ENCODE data around the gene LIMS2.

LIMS2 gene

DNA sequence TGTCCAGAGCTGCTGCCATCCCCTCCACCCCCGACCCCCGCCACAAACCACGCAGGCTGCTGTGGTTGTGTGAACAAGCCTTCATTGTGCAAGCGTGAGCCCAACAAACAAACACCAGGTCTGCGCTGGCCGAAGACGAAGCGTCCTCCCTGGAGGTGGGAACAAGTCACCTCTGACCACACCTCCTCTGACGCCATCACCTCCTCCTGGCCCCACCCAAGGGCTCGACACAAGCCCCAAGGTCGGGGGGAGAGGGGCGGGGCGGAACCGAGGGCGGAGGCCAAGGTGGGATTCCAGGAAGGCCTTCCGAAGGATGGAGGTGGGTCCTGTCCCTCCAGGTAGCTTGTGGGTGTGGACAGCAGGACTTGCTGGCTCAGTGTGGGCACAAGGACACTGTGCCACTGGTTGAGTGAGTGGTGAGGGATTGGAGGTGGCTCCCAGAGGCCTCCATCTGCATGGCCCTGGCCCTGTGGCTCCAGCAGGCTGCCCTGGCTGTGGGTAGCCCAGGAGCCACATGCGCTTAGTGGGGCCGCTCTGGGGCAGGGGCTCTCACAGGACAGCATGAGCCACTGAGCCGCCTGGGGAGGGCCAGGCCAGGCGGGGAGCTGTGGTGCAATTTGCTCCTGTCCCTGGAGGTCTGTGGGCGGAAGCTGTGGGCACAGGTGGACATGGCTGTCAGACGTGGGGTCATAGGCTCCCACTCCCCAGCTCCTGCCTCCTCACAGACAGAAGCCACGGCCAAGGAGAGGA lies 36.8 kb downstream of the LIMS2 start:
- H3K27ac ChIP-seq = no peak overlapping the region
- TF ChIP-seq, protein P1, sequence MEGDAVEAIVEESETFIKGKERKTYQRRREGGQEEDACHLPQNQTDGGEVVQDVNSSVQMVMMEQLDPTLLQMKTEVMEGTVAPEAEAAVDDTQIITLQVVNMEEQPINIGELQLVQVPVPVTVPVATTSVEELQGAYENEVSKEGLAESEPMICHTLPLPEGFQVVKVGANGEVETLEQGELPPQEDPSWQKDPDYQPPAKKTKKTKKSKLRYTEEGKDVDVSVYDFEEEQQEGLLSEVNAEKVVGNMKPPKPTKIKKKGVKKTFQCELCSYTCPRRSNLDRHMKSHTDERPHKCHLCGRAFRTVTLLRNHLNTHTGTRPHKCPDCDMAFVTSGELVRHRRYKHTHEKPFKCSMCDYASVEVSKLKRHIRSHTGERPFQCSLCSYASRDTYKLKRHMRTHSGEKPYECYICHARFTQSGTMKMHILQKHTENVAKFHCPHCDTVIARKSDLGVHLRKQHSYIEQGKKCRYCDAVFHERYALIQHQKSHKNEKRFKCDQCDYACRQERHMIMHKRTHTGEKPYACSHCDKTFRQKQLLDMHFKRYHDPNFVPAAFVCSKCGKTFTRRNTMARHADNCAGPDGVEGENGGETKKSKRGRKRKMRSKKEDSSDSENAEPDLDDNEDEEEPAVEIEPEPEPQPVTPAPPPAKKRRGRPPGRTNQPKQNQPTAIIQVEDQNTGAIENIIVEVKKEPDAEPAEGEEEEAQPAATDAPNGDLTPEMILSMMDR (conservative IDR thresholded peaks at IDR 0.05) = no peak
- TF ChIP-seq ZFX (IDR thresholded peaks at IDR 0.05) = no peak

GRCh38 chr2:127637725-127638252 lies 37.5 kb downstream of the LIMS2 start:
- no peak overlapping the region for H3K27ac ChIP-seq

GRCh38 chr2:127637236-127637630 lies 38.1 kb downstream of the LIMS2 start:
- H3K27ac ChIP-seq = no peak overlapping the region
- TF ChIP-seq ZFX (IDR thresholded peaks at IDR 0.05) = no peak
- TF ChIP-seq, protein P1 (conservative IDR thresholded peaks at IDR 0.05) = no peak

More at GRCh38 chr2:127637725-127638252, 37.5 kb downstream of the LIMS2 start:
- TF ChIP-seq, protein P1 (conservative IDR thresholded peaks at IDR 0.05) = no peak
- TF ChIP-seq ZFX (IDR thresholded peaks at IDR 0.05) = no peak

DNA sequence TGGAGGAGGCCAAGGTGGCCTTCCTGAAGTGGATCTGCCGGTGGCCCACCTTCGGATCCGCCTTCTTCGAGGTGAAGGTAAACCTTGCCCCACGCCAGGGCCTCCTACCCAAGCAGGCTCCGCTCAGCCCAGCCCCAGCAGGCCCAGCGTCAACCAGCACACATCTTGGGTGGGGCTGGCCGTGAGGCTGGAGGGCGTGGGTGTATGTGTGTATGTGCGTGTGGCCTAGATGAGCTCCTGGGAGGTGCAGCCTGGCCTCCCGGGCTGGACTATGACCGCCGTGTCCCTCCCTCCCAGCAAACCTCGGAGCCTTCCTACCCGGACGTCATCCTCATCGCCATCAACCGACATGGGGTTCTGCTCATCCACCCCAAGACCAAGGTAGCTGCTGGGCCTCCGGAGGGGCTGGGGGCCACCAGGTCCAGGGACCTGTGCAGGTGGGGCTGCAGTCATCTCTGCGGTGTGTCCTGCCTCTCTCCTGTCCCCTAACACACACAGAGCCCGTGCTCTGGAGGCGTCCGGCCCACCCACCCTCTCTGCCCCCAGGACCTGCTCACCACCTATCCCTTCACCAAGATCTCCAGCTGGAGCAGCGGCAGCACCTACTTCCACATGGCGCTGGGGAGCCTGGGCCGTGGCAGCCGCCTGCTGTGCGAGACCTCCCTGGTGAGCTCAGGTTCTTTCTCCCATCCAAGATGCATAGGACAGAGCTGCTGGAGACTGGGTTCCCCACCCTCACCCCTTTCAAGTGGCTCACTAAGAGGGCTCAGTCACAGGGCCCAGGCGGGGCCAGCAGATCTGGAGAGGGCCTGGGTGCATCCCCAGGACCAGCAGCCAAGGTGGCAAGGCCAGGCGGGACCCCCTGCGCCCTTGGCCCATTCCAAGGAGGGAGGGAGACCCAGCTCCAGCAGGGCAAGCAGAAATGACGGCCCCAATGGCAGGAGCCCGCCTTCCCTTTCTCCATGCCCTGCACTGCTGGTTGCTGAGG lies 38.8 kb downstream of the LIMS2 start:
- TF ChIP-seq, protein P1 (conservative IDR thresholded peaks at IDR 0.05) = no peak
- TF ChIP-seq ZFX (IDR thresholded peaks at IDR 0.05) = no peak
- H3K27ac ChIP-seq = no peak overlapping the region

GRCh38 chr2:127635380-127636237 lies 39.7 kb downstream of the LIMS2 start:
- H3K27ac ChIP-seq = no peak overlapping the region
- TF ChIP-seq, protein P1 (conservative IDR thresholded peaks at IDR 0.05) = no peak
- no peak for TF ChIP-seq ZFX (IDR thresholded peaks at IDR 0.05)

DNA sequence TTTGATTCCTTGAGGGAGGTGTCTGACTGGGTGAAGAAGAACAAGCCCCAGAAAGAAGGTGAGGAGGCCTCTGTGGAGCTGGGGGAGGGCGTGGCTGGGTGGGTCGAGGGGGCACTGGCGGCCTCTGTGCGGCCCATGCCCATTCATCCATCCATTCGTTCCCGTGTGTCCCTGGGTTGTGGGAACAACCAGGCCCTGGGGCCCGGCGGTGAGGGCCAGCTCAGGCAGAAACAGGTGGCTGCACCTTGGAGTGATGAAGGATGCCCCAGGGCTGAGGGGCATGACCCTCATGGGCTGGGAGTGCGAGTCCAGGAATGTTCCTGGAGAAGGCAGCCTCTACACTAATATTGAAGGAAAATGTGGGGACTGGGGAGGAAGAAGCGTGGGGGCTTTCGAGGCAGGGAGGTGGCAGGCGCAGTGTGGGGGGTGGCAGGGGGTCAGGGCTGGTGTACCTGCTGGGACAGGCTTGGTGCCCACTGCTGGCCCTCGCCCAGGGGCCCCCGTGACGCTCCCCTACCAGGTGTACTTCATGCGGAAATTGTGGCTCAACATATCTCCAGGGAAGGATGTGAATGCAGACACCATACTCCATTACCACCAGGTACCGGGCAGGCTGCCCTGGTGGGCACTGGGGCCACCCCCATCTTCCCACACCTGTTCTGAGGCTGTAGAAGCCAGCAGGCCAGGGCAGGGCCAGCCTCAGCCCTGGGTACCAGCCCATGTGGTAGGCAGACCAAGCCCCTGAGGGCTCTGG lies 40.5 kb downstream of the LIMS2 start:
- no peak for TF ChIP-seq ZFX (IDR thresholded peaks at IDR 0.05)
- TF ChIP-seq, protein P1 (conservative IDR thresholded peaks at IDR 0.05) = no peak
- no peak overlapping the region for H3K27ac ChIP-seq
